ENCODE results near the gene FAM110D. TPM values are rescaled to one million over a fixed set of nuclear protein-coding genes. Genes with fewer than 3 reads are reported as not detected.

Gene FAM110D
- total and polyA plus RNA-seq, 2 of the 8 experiments (the other 6 are each of a cell fraction or from before 2014, with no cell fraction given) = 0.21 to 0.48 TPM

DNA sequence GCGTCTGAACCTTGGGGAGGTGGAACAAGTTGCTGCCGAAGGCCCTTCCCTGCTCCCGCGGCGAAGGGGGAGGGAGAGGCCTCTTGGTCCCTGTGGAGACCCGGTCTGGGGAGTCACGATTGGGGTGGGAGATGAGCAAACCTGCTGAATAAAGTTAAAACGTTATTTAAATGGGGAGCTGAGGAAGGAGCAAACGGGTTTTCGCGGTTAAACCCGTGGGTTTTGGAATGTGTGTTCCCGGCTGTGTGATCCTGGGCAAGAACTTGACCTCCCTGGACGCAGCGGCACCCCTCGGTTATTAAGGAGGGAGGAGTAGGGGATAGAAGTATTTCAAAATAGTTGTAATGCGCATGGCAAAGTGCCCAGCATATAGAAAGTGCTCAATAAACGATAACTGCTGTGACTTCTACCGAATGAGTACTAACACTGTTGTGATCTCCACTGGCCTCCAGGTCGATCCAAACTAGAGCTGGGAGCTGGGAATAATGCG lies 3.4 kb downstream of the FAM110D start (continued):
- TF ChIP-seq, protein P1, sequence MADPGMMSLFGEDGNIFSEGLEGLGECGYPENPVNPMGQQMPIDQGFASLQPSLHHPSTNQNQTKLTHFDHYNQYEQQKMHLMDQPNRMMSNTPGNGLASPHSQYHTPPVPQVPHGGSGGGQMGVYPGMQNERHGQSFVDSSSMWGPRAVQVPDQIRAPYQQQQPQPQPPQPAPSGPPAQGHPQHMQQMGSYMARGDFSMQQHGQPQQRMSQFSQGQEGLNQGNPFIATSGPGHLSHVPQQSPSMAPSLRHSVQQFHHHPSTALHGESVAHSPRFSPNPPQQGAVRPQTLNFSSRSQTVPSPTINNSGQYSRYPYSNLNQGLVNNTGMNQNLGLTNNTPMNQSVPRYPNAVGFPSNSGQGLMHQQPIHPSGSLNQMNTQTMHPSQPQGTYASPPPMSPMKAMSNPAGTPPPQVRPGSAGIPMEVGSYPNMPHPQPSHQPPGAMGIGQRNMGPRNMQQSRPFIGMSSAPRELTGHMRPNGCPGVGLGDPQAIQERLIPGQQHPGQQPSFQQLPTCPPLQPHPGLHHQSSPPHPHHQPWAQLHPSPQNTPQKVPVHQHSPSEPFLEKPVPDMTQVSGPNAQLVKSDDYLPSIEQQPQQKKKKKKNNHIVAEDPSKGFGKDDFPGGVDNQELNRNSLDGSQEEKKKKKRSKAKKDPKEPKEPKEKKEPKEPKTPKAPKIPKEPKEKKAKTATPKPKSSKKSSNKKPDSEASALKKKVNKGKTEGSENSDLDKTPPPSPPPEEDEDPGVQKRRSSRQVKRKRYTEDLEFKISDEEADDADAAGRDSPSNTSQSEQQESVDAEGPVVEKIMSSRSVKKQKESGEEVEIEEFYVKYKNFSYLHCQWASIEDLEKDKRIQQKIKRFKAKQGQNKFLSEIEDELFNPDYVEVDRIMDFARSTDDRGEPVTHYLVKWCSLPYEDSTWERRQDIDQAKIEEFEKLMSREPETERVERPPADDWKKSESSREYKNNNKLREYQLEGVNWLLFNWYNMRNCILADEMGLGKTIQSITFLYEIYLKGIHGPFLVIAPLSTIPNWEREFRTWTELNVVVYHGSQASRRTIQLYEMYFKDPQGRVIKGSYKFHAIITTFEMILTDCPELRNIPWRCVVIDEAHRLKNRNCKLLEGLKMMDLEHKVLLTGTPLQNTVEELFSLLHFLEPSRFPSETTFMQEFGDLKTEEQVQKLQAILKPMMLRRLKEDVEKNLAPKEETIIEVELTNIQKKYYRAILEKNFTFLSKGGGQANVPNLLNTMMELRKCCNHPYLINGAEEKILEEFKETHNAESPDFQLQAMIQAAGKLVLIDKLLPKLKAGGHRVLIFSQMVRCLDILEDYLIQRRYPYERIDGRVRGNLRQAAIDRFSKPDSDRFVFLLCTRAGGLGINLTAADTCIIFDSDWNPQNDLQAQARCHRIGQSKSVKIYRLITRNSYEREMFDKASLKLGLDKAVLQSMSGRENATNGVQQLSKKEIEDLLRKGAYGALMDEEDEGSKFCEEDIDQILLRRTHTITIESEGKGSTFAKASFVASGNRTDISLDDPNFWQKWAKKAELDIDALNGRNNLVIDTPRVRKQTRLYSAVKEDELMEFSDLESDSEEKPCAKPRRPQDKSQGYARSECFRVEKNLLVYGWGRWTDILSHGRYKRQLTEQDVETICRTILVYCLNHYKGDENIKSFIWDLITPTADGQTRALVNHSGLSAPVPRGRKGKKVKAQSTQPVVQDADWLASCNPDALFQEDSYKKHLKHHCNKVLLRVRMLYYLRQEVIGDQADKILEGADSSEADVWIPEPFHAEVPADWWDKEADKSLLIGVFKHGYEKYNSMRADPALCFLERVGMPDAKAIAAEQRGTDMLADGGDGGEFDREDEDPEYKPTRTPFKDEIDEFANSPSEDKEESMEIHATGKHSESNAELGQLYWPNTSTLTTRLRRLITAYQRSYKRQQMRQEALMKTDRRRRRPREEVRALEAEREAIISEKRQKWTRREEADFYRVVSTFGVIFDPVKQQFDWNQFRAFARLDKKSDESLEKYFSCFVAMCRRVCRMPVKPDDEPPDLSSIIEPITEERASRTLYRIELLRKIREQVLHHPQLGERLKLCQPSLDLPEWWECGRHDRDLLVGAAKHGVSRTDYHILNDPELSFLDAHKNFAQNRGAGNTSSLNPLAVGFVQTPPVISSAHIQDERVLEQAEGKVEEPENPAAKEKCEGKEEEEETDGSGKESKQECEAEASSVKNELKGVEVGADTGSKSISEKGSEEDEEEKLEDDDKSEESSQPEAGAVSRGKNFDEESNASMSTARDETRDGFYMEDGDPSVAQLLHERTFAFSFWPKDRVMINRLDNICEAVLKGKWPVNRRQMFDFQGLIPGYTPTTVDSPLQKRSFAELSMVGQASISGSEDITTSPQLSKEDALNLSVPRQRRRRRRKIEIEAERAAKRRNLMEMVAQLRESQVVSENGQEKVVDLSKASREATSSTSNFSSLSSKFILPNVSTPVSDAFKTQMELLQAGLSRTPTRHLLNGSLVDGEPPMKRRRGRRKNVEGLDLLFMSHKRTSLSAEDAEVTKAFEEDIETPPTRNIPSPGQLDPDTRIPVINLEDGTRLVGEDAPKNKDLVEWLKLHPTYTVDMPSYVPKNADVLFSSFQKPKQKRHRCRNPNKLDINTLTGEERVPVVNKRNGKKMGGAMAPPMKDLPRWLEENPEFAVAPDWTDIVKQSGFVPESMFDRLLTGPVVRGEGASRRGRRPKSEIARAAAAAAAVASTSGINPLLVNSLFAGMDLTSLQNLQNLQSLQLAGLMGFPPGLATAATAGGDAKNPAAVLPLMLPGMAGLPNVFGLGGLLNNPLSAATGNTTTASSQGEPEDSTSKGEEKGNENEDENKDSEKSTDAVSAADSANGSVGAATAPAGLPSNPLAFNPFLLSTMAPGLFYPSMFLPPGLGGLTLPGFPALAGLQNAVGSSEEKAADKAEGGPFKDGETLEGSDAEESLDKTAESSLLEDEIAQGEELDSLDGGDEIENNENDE (IDR thresholded peaks at IDR 0.05; ENCODE audit: insufficient replicate concordance, low read length) = no peak
- peak; percentile 30 for TF ChIP-seq RNF2 (IDR thresholded peaks at IDR 0.05; ENCODE audit: borderline replicate concordance, low read depth, low read length, missing control alignments, poor library complexity, severe bottlenecking)
- TF ChIP-seq KDM5A (IDR thresholded peaks at IDR 0.05; ENCODE audit: low read length) = no peak
